Measurements from ENCODE around the gene RIMOC1. TPM values are rescaled to one million over a fixed set of nuclear protein-coding genes. Genes with fewer than 3 reads are reported as not detected.
A peak's percentile ranks its signal among the peaks of the same experiment; 100 is the strongest.

Gene RIMOC1
- polyA plus RNA-seq, 1 donor from 2014 or later = 18.5 TPM

DNA sequence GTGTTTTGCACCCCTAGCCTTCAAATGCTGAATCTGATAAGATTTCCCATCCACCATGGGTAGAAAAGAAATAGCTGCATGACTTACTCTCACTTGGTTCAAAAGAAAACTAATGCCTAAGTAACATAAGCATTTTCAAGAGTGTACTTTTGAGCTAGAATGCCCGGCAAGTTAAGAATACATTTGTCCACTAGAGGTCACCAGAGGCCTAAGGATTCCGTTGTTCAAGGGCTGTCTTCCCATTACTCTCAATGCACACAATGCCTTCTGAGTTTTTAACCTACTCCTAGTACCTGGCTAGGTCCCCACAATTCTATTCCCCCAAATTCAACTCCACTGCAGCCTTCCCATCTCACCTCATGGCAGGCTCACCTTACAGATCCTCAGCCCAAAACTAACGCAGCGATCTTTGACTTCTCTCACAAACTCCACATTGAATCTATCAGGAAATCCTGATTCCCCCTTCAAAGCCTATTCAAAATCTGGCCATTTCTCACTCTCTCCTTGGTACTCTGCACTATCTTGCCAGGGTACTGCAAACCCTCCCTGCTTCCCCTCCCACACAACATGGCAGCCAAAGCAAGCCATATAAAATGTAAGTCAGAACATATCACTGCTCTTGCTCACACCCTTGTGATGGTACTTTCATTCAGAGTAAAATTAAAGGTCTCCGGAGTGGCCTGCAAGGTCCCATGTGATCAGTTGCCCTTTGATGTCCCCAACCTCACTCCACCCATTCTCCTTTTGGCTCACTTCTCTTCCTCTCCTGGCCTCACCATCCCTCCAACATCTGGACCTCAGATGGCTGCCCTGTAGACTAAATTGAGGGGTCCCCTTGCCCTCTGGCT is 47.3 kb upstream of the RIMOC1 start:
- Histone ChIP-seq H2AFZ (ENCODE audit: low read depth, low read length) (no peak overlapping the region), H3K9me2 (ENCODE audit: insufficient read depth, low read length) (no peaks in the 10 kb centered on the region), H3K9ac (ENCODE audit: low read length) (no peak overlapping the region), H3K27me3 (ENCODE audit: insufficient read depth, low read depth, low read length) (no peaks in the 10 kb centered on the region), H3K4me2 (ENCODE audit: low read length) (no peak overlapping the region), H4K20me1 (ENCODE audit: insufficient read depth) (no peaks in the 10 kb centered on the region), H3K9me3 (ENCODE audit: low read length) (no peaks in the 10 kb centered on the region), H3K27ac (ENCODE audit: low read length) (no peak overlapping the region), H3F3A (ENCODE audit: insufficient read depth, low read length, poor library complexity, severe bottlenecking) (no peaks in the 10 kb centered on the region), H3K36me3 (ENCODE audit: insufficient read depth, low read length) (peaks cover 4% of the 10 kb centered on the region), H3K4me3 (ENCODE audit: low read length) (no peak overlapping the region), H3K79me2 (replicated peaks; ENCODE audit: insufficient read depth, low read length) (no peaks in the 10 kb centered on the region)
- no peak for TF ChIP-seq POLR2AphosphoS5 (IDR thresholded peaks at IDR 0.05)
- peak; percentile 92 for TF ChIP-seq RAD21 (conservative IDR thresholded peaks at IDR 0.05)
- TF ChIP-seq SMC3 (conservative IDR thresholded peaks at IDR 0.05; ENCODE audit: poor library complexity) = peak; percentile 93
- no peak for TF ChIP-seq EP300 (conservative IDR thresholded peaks at IDR 0.05; ENCODE audit: poor library complexity, severe bottlenecking)
- TF ChIP-seq, protein P1, sequence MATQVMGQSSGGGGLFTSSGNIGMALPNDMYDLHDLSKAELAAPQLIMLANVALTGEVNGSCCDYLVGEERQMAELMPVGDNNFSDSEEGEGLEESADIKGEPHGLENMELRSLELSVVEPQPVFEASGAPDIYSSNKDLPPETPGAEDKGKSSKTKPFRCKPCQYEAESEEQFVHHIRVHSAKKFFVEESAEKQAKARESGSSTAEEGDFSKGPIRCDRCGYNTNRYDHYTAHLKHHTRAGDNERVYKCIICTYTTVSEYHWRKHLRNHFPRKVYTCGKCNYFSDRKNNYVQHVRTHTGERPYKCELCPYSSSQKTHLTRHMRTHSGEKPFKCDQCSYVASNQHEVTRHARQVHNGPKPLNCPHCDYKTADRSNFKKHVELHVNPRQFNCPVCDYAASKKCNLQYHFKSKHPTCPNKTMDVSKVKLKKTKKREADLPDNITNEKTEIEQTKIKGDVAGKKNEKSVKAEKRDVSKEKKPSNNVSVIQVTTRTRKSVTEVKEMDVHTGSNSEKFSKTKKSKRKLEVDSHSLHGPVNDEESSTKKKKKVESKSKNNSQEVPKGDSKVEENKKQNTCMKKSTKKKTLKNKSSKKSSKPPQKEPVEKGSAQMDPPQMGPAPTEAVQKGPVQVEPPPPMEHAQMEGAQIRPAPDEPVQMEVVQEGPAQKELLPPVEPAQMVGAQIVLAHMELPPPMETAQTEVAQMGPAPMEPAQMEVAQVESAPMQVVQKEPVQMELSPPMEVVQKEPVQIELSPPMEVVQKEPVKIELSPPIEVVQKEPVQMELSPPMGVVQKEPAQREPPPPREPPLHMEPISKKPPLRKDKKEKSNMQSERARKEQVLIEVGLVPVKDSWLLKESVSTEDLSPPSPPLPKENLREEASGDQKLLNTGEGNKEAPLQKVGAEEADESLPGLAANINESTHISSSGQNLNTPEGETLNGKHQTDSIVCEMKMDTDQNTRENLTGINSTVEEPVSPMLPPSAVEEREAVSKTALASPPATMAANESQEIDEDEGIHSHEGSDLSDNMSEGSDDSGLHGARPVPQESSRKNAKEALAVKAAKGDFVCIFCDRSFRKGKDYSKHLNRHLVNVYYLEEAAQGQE (IDR thresholded peaks at IDR 0.05; ENCODE audit: borderline replicate concordance) = no peak
- TF ChIP-seq TAF1 (IDR thresholded peaks at IDR 0.05; ENCODE audit: low read depth) = no peak
- no peak for TF ChIP-seq EZH2 (IDR thresholded peaks at IDR 0.05; ENCODE audit: borderline replicate concordance, insufficient read depth, low read length, poor library complexity, severe bottlenecking)
- TF ChIP-seq CTCF (IDR thresholded peaks at IDR 0.05; ENCODE audit: poor library complexity, severe bottlenecking) = peak; percentile 89
- no peak for TF ChIP-seq MXI1 (conservative IDR thresholded peaks at IDR 0.05; ENCODE audit: poor library complexity, severe bottlenecking)

- H3K9ac ChIP-seq (ENCODE audit: low read length) = no peak overlapping the region
- no peaks in the 10 kb centered on the region for H3K9me3 ChIP-seq (ENCODE audit: low read length)
- TF ChIP-seq EP300 (conservative IDR thresholded peaks at IDR 0.05; ENCODE audit: poor library complexity, severe bottlenecking) = no peak
- no peak for TF ChIP-seq SMC3 (conservative IDR thresholded peaks at IDR 0.05; ENCODE audit: poor library complexity)
- TF ChIP-seq EZH2 (IDR thresholded peaks at IDR 0.05; ENCODE audit: borderline replicate concordance, insufficient read depth, low read length, poor library complexity, severe bottlenecking) = no peak
- no peak for TF ChIP-seq TAF1 (IDR thresholded peaks at IDR 0.05; ENCODE audit: low read depth)
- no peak for TF ChIP-seq RAD21 (conservative IDR thresholded peaks at IDR 0.05)
- TF ChIP-seq, protein P1 (IDR thresholded peaks at IDR 0.05; ENCODE audit: borderline replicate concordance) = no peak
- TF ChIP-seq MXI1 (conservative IDR thresholded peaks at IDR 0.05; ENCODE audit: poor library complexity, severe bottlenecking) = no peak
- no peak for TF ChIP-seq CTCF (IDR thresholded peaks at IDR 0.05; ENCODE audit: poor library complexity, severe bottlenecking)
- TF ChIP-seq POLR2AphosphoS5 (IDR thresholded peaks at IDR 0.05) = no peak
- no peak overlapping the region for H2AFZ ChIP-seq (ENCODE audit: low read depth, low read length)
- no peak overlapping the region for H3K4me2 ChIP-seq (ENCODE audit: low read length)
- H3K79me2 ChIP-seq (replicated peaks; ENCODE audit: insufficient read depth, low read length) = no peaks in the 10 kb centered on the region
- peaks cover 4% of the 10 kb centered on the region for H3K36me3 ChIP-seq (ENCODE audit: insufficient read depth, low read length)
- H3F3A ChIP-seq (ENCODE audit: insufficient read depth, low read length, poor library complexity, severe bottlenecking) = no peaks in the 10 kb centered on the region
- no peaks in the 10 kb centered on the region for H3K9me2 ChIP-seq (ENCODE audit: insufficient read depth, low read length)
- no peak overlapping the region for H3K27ac ChIP-seq (ENCODE audit: low read length)
- no peaks in the 10 kb centered on the region for H3K27me3 ChIP-seq (ENCODE audit: insufficient read depth, low read depth, low read length)
- no peak overlapping the region for H3K4me3 ChIP-seq (ENCODE audit: low read length)
- H4K20me1 ChIP-seq (ENCODE audit: insufficient read depth) = no peaks in the 10 kb centered on the region
These were observed 46.2 kb upstream of the RIMOC1 start for GRCh38 chr5:41857989-41858388.

All from neural cell (in vitro differentiated cells).